HepG2 (cell line): ENCODE results near the gene TFDP1. TPM values are rescaled to one million over a fixed set of nuclear protein-coding genes. Genes with fewer than 3 reads are reported as not detected.

Source experiments
- HMGA1 ChIP-seq: sonication (generic); formaldehyde crosslinking; conservative IDR thresholded peaks from 2 replicates; pipeline ENCODE4 v1.4.0; 2020; ENCODE audit warnings: missing genetic modification reagents
- KLF15 ChIP-seq: sonication (generic); formaldehyde crosslinking; IDR thresholded peaks from 2 replicates; pipeline ENCODE4 v1.8.1; 2023; ENCODE audit warnings: borderline replicate concordance, mild to moderate bottlenecking, inconsistent platforms, missing genetic modification reagents, mixed read lengths
- PPARG ChIP-seq: conservative IDR thresholded peaks from 2 replicates; pipeline ENCODE4 v1.6.1; 2016; ENCODE audit warnings: missing biosample characterization, missing genetic modification reagents
- SMAD9 ChIP-seq: sonication (generic); formaldehyde crosslinking; IDR thresholded peaks from 2 replicates; pipeline ENCODE4 v1.5.1; 2020; ENCODE audit warnings: mild to moderate bottlenecking, missing genetic modification reagents
- ZFP36L2 ChIP-seq: sonication (generic); formaldehyde crosslinking; IDR thresholded peaks from 2 replicates; pipeline ENCODE4 v1.4.0; 2020; ENCODE audit warnings: missing genetic modification reagents
- ZNF138 ChIP-seq: sonication (generic); formaldehyde crosslinking; IDR thresholded peaks from 2 replicates; pipeline ENCODE4 v1.5.0; 2020; ENCODE audit warnings: mild to moderate bottlenecking, low read depth, missing genetic modification reagents
- ZNF296 ChIP-seq: sonication (generic); formaldehyde crosslinking; conservative IDR thresholded peaks from 2 replicates; pipeline ENCODE4 v1.5.0; 2020; ENCODE audit warnings: mild to moderate bottlenecking, missing genetic modification reagents
- polyA plus RNA-seq, 8 experiments: library from polyadenylated mRNA; depleted of rRNA in 3 of 8; stranded (reverse) in 7 of 8; unstranded in 1 of 8; fragments of >200 nt; fragmentation: Illumina TruSeq in 4 of 8; extraction: Trizol in 4 of 8; gene quantifications; 2 replicates each; pipeline versions ENCODE4 v1.2.1 to v1.2.3, GENCODE V29; 2011 to 2016; ENCODE audit warnings: low read depth in 4 of 8, missing spikeins in 1 of 8, mixed read lengths in 1 of 8; ENCODE audit not compliant: insufficient read depth in 1 of 8
- total RNA-seq, 5 experiments: library from RNA; depleted of rRNA; stranded (reverse); fragments of >200 nt; fragmentation: Illumina TruSeq; extraction: Trizol; gene quantifications; 2 replicates each; pipeline ENCODE4 v1.2.3, GENCODE V29; 2016; ENCODE audit warnings: low read depth in 1 of 5
- TF ChIP-seq, protein P1 (sequence below): sonication (generic); formaldehyde crosslinking; IDR thresholded peaks from 2 replicates; pipeline ENCODE4 v1.5.0; 2020; ENCODE audit warnings: mild to moderate bottlenecking, missing genetic modification reagents, borderline replicate concordance
- TF ChIP-seq, protein P2 (sequence below): sonication (generic); formaldehyde crosslinking; IDR thresholded peaks from 2 replicates; pipeline ENCODE4 v1.4.0; 2020; ENCODE audit warnings: missing genetic modification reagents

TFDP1 gene
- total and polyA plus RNA-seq, 2 of the 13 experiments (the other 11 are each of a cell fraction or from before 2014, with no cell fraction given), result 38.0 to 84.2 TPM

DNA sequence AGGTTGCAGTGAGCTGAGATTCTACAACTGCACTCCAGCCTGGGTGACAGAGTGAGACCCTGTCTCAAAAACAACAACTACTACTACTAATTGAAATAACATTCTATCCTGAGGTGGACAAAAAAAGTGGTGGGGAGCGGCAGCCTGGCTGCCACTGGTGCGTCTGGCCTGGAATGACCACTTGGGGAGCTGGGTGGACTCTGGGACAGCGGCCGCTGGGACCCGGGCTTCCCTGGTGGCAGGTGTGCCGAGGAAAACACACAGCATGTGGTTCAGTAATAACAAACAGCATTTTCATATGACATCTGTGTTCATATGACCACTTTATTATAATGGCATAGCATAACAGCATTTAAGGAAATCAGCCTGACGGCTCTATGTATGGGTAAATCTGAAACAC lies 33.9 kb downstream of the TFDP1 start (continued):
- TF ChIP-seq KLF15 (CRISPR knock-in tag), result no peak
- TF ChIP-seq, protein P1, sequence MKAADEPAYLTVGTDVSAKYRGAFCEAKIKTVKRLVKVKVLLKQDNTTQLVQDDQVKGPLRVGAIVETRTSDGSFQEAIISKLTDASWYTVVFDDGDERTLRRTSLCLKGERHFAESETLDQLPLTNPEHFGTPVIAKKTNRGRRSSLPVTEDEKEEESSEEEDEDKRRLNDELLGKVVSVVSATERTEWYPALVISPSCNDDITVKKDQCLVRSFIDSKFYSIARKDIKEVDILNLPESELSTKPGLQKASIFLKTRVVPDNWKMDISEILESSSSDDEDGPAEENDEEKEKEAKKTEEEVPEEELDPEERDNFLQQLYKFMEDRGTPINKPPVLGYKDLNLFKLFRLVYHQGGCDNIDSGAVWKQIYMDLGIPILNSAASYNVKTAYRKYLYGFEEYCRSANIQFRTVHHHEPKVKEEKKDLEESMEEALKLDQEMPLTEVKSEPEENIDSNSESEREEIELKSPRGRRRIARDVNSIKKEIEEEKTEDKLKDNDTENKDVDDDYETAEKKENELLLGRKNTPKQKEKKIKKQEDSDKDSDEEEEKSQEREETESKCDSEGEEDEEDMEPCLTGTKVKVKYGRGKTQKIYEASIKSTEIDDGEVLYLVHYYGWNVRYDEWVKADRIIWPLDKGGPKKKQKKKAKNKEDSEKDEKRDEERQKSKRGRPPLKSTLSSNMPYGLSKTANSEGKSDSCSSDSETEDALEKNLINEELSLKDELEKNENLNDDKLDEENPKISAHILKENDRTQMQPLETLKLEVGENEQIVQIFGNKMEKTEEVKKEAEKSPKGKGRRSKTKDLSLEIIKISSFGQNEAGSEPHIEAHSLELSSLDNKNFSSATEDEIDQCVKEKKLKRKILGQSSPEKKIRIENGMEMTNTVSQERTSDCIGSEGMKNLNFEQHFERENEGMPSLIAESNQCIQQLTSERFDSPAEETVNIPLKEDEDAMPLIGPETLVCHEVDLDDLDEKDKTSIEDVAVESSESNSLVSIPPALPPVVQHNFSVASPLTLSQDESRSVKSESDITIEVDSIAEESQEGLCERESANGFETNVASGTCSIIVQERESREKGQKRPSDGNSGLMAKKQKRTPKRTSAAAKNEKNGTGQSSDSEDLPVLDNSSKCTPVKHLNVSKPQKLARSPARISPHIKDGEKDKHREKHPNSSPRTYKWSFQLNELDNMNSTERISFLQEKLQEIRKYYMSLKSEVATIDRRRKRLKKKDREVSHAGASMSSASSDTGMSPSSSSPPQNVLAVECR, result no peak
- TF ChIP-seq, protein P2, sequence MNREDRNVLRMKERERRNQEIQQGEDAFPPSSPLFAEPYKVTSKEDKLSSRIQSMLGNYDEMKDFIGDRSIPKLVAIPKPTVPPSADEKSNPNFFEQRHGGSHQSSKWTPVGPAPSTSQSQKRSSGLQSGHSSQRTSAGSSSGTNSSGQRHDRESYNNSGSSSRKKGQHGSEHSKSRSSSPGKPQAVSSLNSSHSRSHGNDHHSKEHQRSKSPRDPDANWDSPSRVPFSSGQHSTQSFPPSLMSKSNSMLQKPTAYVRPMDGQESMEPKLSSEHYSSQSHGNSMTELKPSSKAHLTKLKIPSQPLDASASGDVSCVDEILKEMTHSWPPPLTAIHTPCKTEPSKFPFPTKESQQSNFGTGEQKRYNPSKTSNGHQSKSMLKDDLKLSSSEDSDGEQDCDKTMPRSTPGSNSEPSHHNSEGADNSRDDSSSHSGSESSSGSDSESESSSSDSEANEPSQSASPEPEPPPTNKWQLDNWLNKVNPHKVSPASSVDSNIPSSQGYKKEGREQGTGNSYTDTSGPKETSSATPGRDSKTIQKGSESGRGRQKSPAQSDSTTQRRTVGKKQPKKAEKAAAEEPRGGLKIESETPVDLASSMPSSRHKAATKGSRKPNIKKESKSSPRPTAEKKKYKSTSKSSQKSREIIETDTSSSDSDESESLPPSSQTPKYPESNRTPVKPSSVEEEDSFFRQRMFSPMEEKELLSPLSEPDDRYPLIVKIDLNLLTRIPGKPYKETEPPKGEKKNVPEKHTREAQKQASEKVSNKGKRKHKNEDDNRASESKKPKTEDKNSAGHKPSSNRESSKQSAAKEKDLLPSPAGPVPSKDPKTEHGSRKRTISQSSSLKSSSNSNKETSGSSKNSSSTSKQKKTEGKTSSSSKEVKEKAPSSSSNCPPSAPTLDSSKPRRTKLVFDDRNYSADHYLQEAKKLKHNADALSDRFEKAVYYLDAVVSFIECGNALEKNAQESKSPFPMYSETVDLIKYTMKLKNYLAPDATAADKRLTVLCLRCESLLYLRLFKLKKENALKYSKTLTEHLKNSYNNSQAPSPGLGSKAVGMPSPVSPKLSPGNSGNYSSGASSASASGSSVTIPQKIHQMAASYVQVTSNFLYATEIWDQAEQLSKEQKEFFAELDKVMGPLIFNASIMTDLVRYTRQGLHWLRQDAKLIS (CRISPR knock-in tag), result no peak
- TF ChIP-seq SMAD9 (CRISPR knock-in tag), result no peak
- no peak for TF ChIP-seq PPARG (CRISPR knock-in tag)
- TF ChIP-seq ZNF296 (CRISPR knock-in tag), result no peak
- no peak for TF ChIP-seq ZFP36L2 (CRISPR knock-in tag)
- no peak for TF ChIP-seq ZNF138 (CRISPR knock-in tag)
- no peak for TF ChIP-seq HMGA1 (CRISPR knock-in tag)
